SH-SY5Y (cell line): ENCODE measurements around the gene EPB41L2.

Source experiments
- GATA2 ChIP-seq: IDR thresholded peaks from 2 replicates; pipeline ENCODE4 v1.6.1; 2011; ENCODE audit warnings: mild to moderate bottlenecking, low read depth, low read length
- GATA3 ChIP-seq: IDR thresholded peaks from 2 replicates; pipeline ENCODE4 v1.6.1; 2011; ENCODE audit warnings: low read depth, mild to moderate bottlenecking, low read length, moderate library complexity

The EPB41L2 gene

GRCh38 chr6:131067521-131067920, 4.5 kb upstream of the EPB41L2 start:
- no peak for TF ChIP-seq GATA2
- TF ChIP-seq GATA3: no peak

- TF ChIP-seq GATA2 (no peak), GATA3 (no peak)
Observed at GRCh38 chr6:131065824-131066171, 2.8 kb upstream of the EPB41L2 start.

- no peak for TF ChIP-seq GATA2
- no peak for TF ChIP-seq GATA3
Observed at GRCh38 chr6:131065112-131065823, 2.2 kb upstream of the EPB41L2 start.

- TF ChIP-seq GATA3: no peak
- no peak for TF ChIP-seq GATA2
Observed at GRCh38 chr6:131063764-131064272, 773 bp upstream of the EPB41L2 start.

- no peak for TF ChIP-seq GATA2
- TF ChIP-seq GATA3: no peak
Observed at GRCh38 chr6:131062241-131063027, 611 bp downstream of the EPB41L2 start.

- TF ChIP-seq GATA2 (no peak), GATA3 (no peak)
Observed at GRCh38 chr6:131061751-131062119, 1.3 kb downstream of the EPB41L2 start.

GRCh38 chr6:131061041-131061750, 1.8 kb downstream of the EPB41L2 start:
- no peak for TF ChIP-seq GATA3
- no peak for TF ChIP-seq GATA2

- no peak for TF ChIP-seq GATA3
Observed at GRCh38 chr6:131060311-131060710, 2.7 kb downstream of the EPB41L2 start.

GRCh38 chr6:131059486-131059885, 3.6 kb downstream of the EPB41L2 start:
- TF ChIP-seq GATA3: no peak
- no peak for TF ChIP-seq GATA2

- no peak for TF ChIP-seq GATA2
- no peak for TF ChIP-seq GATA3
Observed at GRCh38 chr6:131058236-131058635, 4.8 kb downstream of the EPB41L2 start.

GRCh38 chr6:131054392-131055250, 8.4 kb downstream of the EPB41L2 start:
- TF ChIP-seq GATA3 (no peak), GATA2 (no peak)

GRCh38 chr6:131053546-131054240, 9.4 kb downstream of the EPB41L2 start:
- no peak for TF ChIP-seq GATA2
- TF ChIP-seq GATA3: no peak

- no peak for TF ChIP-seq GATA2
- no peak for TF ChIP-seq GATA3
Observed at GRCh38 chr6:131052181-131052580, 10.9 kb downstream of the EPB41L2 start.

GRCh38 chr6:131051341-131051740, 11.7 kb downstream of the EPB41L2 start:
- no peak for TF ChIP-seq GATA2
